HepG2 (cell line): ENCODE results near the gene ZFAND2B. TPM values are rescaled to one million over a fixed set of nuclear protein-coding genes. Genes with fewer than 3 reads are reported as not detected.

Experiments
- ASH2L ChIP-seq: fragments of 300-600, 200-600 bp; sonication (generic); IDR thresholded peaks from 2 replicates; pipeline ENCODE4 v1.7.0; 2017; ENCODE audit warnings: low read depth, mild to moderate bottlenecking, moderate library complexity, mixed read lengths, low read length; ENCODE audit not compliant: insufficient read length
- DZIP1 ChIP-seq: sonication (generic); formaldehyde crosslinking; IDR thresholded peaks from 2 replicates; pipeline ENCODE4 v1.5.0; 2020; ENCODE audit warnings: mild to moderate bottlenecking, missing genetic modification reagents
- ELK4 ChIP-seq: sonication (generic); formaldehyde crosslinking; IDR thresholded peaks from 2 replicates; pipeline ENCODE4 v1.9.0; 2021; ENCODE audit warnings: missing genetic modification reagents, borderline replicate concordance
- FOXK1 ChIP-seq: sonication (generic); formaldehyde crosslinking; IDR thresholded peaks from 2 replicates; pipeline ENCODE4 v1.4.0; 2020; ENCODE audit warnings: low read depth, missing genetic modification reagents, borderline replicate concordance
- HNRNPK ChIP-seq: fragments of 200-400 bp; formaldehyde crosslinking; IDR thresholded peaks from 2 replicates; pipeline ENCODE4 v1.6.1; 2018; ENCODE audit warnings: low read length, low read depth, moderate library complexity, mild to moderate bottlenecking; ENCODE audit not compliant: poor library complexity, severe bottlenecking
- IKZF4 ChIP-seq: sonication (generic); formaldehyde crosslinking; IDR thresholded peaks from 2 replicates; pipeline ENCODE4 v1.5.1; 2020; ENCODE audit warnings: borderline replicate concordance, mild to moderate bottlenecking, low read depth, missing genetic modification reagents; ENCODE audit errors: not compliant biosample characterization
- KAT2B ChIP-seq: fragments of 150-350 bp; IDR thresholded peaks from 2 replicates; pipeline ENCODE4 v1.6.1; 2014; ENCODE audit warnings: low read depth, low read length, borderline replicate concordance
- MAF1 ChIP-seq: sonication (generic); formaldehyde crosslinking; IDR thresholded peaks from 2 replicates; pipeline ENCODE4 v1.5.0; 2020; ENCODE audit warnings: missing genetic modification reagents, borderline replicate concordance
- NCOA2 ChIP-seq: sonication (generic); formaldehyde crosslinking; IDR thresholded peaks from 2 replicates; pipeline ENCODE4 v1.8.0; 2022; ENCODE audit warnings: inconsistent platforms
- RFXAP ChIP-seq: sonication (generic); formaldehyde crosslinking; IDR thresholded peaks from 2 replicates; pipeline ENCODE4 v1.4.0; 2020; ENCODE audit warnings: missing genetic modification reagents, borderline replicate concordance
- RNF219 ChIP-seq: sonication (generic); formaldehyde crosslinking; IDR thresholded peaks from 2 replicates; pipeline ENCODE4 v1.5.0; 2020; ENCODE audit warnings: mild to moderate bottlenecking, missing genetic modification reagents
- SATB2 ChIP-seq: sonication (generic); formaldehyde crosslinking; IDR thresholded peaks from 2 replicates; pipeline ENCODE4 v1.5.0; 2020; ENCODE audit warnings: missing genetic modification reagents
- YY1 ChIP-seq: IDR thresholded peaks from 2 replicates; pipeline ENCODE4 v1.6.1; 2011; ENCODE audit warnings: low read length, low read depth, moderate library complexity, mild to moderate bottlenecking; ENCODE audit not compliant: insufficient read depth, insufficient replicate concordance
- ZFY ChIP-seq: sonication (generic); formaldehyde crosslinking; IDR thresholded peaks from 2 replicates; pipeline ENCODE4 v1.4.0; 2020; ENCODE audit warnings: missing genetic modification reagents
- ZNF230 ChIP-seq: sonication (generic); formaldehyde crosslinking; IDR thresholded peaks from 2 replicates; pipeline ENCODE4 v1.4.0; 2020; ENCODE audit warnings: mild to moderate bottlenecking, missing genetic modification reagents
- ZNF274 ChIP-seq: sonication (generic); formaldehyde crosslinking; IDR thresholded peaks from 2 replicates; pipeline ENCODE4 v1.5.1; 2020; ENCODE audit warnings: mild to moderate bottlenecking, missing genetic modification reagents
- ZNF510 ChIP-seq: sonication (generic); formaldehyde crosslinking; IDR thresholded peaks from 2 replicates; pipeline ENCODE4 v1.4.0; 2020; ENCODE audit warnings: low read depth, mild to moderate bottlenecking, missing genetic modification reagents
- polyA plus RNA-seq, 8 experiments: library from polyadenylated mRNA; depleted of rRNA in 3 of 8; stranded (reverse) in 7 of 8; unstranded in 1 of 8; fragments of >200 nt; fragmentation: Illumina TruSeq in 4 of 8; extraction: Trizol in 4 of 8; gene quantifications; 2 replicates each; pipeline versions ENCODE4 v1.2.1 to v1.2.3, GENCODE V29; 2011 to 2016; ENCODE audit warnings: low read depth in 4 of 8, missing spikeins in 1 of 8, mixed read lengths in 1 of 8; ENCODE audit not compliant: insufficient read depth in 1 of 8
- total RNA-seq, 5 experiments: library from RNA; depleted of rRNA; stranded (reverse); fragments of >200 nt; fragmentation: Illumina TruSeq; extraction: Trizol; gene quantifications; 2 replicates each; pipeline ENCODE4 v1.2.3, GENCODE V29; 2016; ENCODE audit warnings: low read depth in 1 of 5

ZFAND2B gene
- total and polyA plus RNA-seq, 2 of the 13 experiments (the other 11 are each of a cell fraction or from before 2014, with no cell fraction given) = 53.3 to 115 TPM

- TF ChIP-seq ASH2L = peak; percentile 36
- TF ChIP-seq RNF219 = no peak
- TF ChIP-seq SATB2 (CRISPR knock-in tag) = no peak
- no peak; the same call in 1 of the 2 replicates for TF ChIP-seq ZNF230
- peak; percentile 57 for TF ChIP-seq ZFY (CRISPR knock-in tag)
- TF ChIP-seq FOXK1 = 0 out of 2 replicates have a peak, but pooled peaks have one; percentile 22
- peak; percentile 67; the same call in 1 of the 2 replicates for TF ChIP-seq DZIP1 (CRISPR knock-in tag)
- peak; percentile 95 for TF ChIP-seq IKZF4 (CRISPR knock-in tag)
- no peak for TF ChIP-seq ELK4
- TF ChIP-seq MAF1 (CRISPR knock-in tag) = 0 out of 2 replicates have a peak, but pooled peaks have one; percentile 37
- peak; percentile 84 for TF ChIP-seq RFXAP (CRISPR knock-in tag)
- peak; percentile 29; the same call in 1 of the 2 replicates for TF ChIP-seq ZNF274 (CRISPR knock-in tag)
- peak; percentile 5; the same call in 1 of the 2 replicates for TF ChIP-seq NCOA2 (CRISPR knock-in tag)
- peak; percentile 54 for TF ChIP-seq YY1
- no peak for TF ChIP-seq KAT2B
- 0 out of 2 replicates have a peak, but pooled peaks have one; percentile 38 for TF ChIP-seq ZNF510 (CRISPR knock-in tag)
- no peak for TF ChIP-seq HNRNPK
Observed at GRCh38 chr2:219253753-219254589, 47.4 kb downstream of the ZFAND2B start, which contains the start of gene TUBA4A (continued).
